ENCODE data around the gene NUDT14. TPM values are rescaled to one million over a fixed set of nuclear protein-coding genes. Genes with fewer than 3 reads are reported as not detected.

NUDT14 gene
- total and polyA plus RNA-seq, 2 experiments from 2014 or later, result 14.8 to 38.4 TPM

- TF ChIP-seq ZNF462 (CRISPR knock-in tag; IDR thresholded peaks at IDR 0.05) (no peak), ETS1 (IDR thresholded peaks at IDR 0.05) (no peak), POLR2AphosphoS5 (IDR thresholded peaks at IDR 0.05; ENCODE audit: low read depth) (no peak), EZH2 (IDR thresholded peaks at IDR 0.05; ENCODE audit: low read depth, unreplicated experiment) (no peak), NANOG (IDR thresholded peaks at IDR 0.05; ENCODE audit: borderline replicate concordance) (no peak), CTCF (conservative IDR thresholded peaks at IDR 0.05; ENCODE audit: low read depth in 2 of 2) (no peak), JUNB (IDR thresholded peaks at IDR 0.05; ENCODE audit: unreplicated experiment) (no peak), ZNF331 (CRISPR knock-in tag; IDR thresholded peaks at IDR 0.05; ENCODE audit: low read depth) (no peak), EZH2phosphoT487 (IDR thresholded peaks at IDR 0.05; ENCODE audit: unreplicated experiment) (no peak), CREB1 (CRISPR knock-in tag; IDR thresholded peaks at IDR 0.05; ENCODE audit: low read depth) (no peak), REST (IDR thresholded peaks at IDR 0.05; ENCODE audit: unreplicated experiment) (no peak), STAT1 (IDR thresholded peaks at IDR 0.05; ENCODE audit: unreplicated experiment) (no peak), ZNF114 (CRISPR knock-in tag; IDR thresholded peaks at IDR 0.05) (no peak)
- Histone ChIP-seq H3K79me2 (replicated peaks; ENCODE audit: insufficient read depth) (no peaks in the 10 kb centered on the region), H3K4me3 (no peak overlapping the region), H3K4me2 (no peak overlapping the region), H2AFZ (no peak overlapping the region), H3K27me3 (ENCODE audit: insufficient read depth) (no peaks in the 10 kb centered on the region), H3K4me1 (ENCODE audit: insufficient read depth) (no peaks in the 10 kb centered on the region), H4K20me1 (replicated peaks; ENCODE audit: insufficient read depth) (no peaks in the 10 kb centered on the region), H3F3A (replicated peaks; ENCODE audit: low read depth) (no peaks in the 10 kb centered on the region), H3K9me2 (ENCODE audit: insufficient read depth) (no peaks in the 10 kb centered on the region), H3K27ac (ENCODE audit: low read depth) (no peak overlapping the region), H3K36me3 (ENCODE audit: insufficient read depth) (no peaks in the 10 kb centered on the region)
- H3K27ac Mint-ChIP-seq, result no peak overlapping the region
- H3K36me3 Mint-ChIP-seq (ENCODE audit: low read depth), result no peaks in the 10 kb centered on the region
- H3K9me3 Mint-ChIP-seq, result no peaks in the 10 kb centered on the region
- no peak overlapping the region for H3K4me3 Mint-ChIP-seq
- H3K27me3 Mint-ChIP-seq (ENCODE audit: insufficient read depth, low read depth, poor library complexity), result peaks cover 2% of the 10 kb centered on the region
- H3K4me1 Mint-ChIP-seq, result no peaks in the 10 kb centered on the region; the same call in 2 of the 3 replicates
- no peak for DNase-seq (ENCODE audit: low spot score)
- ATAC-seq, result no peak
Observed at GRCh38 chr14:105149146-105149781, 31.8 kb downstream of the NUDT14 start.
